ENCODE results near the gene REPS2. TPM values are rescaled to one million over a fixed set of nuclear protein-coding genes. Genes with fewer than 3 reads are reported as not detected.

Gene REPS2
- total and polyA plus RNA-seq, 2 experiments from 2014 or later = 1.2 to 4.4 TPM

DNA sequence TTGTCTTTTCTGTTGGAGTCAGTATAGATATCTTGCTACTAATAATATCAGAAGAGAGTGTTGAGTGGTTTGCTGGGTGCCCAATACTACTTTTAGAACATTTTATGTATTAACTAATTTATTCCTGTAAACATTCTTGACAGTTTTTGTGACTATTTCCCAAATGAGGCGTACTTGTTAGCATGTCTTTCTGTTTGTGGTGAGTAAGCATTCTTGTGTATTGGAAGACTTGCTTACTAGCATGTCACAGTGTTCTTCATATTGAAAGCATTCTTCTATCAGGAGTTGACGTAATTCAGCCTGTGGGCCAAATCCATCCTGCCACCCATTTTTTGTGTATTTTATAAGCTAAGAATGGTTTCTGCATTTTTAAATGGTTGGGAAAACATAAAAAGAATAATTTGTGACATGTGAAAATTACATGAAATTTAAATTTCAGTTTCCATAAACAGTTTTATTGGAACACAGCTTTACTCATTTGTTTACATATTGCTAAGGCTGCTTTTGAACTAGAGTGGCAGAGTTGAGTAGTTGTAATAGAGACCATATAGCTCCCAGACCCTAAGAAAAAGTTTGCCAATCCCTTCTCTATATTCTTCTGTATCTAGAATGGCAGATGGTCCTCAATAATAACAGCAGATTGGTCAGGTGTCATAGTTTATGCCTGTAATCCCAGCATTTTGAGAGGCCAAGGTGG, 20.4 kb downstream of the REPS2 start:
- H3K36me3 ChIP-seq (ENCODE audit: insufficient read depth) = no peaks in the 10 kb centered on the region
- Mint-ChIP-seq H3K27me3 (ENCODE audit: insufficient read depth, low read depth, poor library complexity) (no peaks in the 10 kb centered on the region), H3K9me3 (peaks cover 16% of the 10 kb centered on the region; the same call in 2 of the 3 replicates), H3K4me1 (no peaks in the 10 kb centered on the region), H3K27ac (no peak overlapping the region), H3K36me3 (ENCODE audit: low read depth) (peaks cover 4% of the 10 kb centered on the region; the same call in 1 of the 3 replicates), H3K4me3 (no peak overlapping the region)
- H3F3A ChIP-seq (replicated peaks; ENCODE audit: low read depth) = no peaks in the 10 kb centered on the region
- H3K4me1 ChIP-seq (ENCODE audit: insufficient read depth) = no peaks in the 10 kb centered on the region
- ATAC-seq (no peak), DNase-seq (ENCODE audit: low spot score) (no peak)
- no peak overlapping the region for H3K4me3 ChIP-seq
- H3K9me2 ChIP-seq (ENCODE audit: insufficient read depth) = no peaks in the 10 kb centered on the region
- no peak overlapping the region for H3K4me2 ChIP-seq
- H4K20me1 ChIP-seq (replicated peaks; ENCODE audit: insufficient read depth) = no peaks in the 10 kb centered on the region
- no peak overlapping the region for H2AFZ ChIP-seq
- H3K27ac ChIP-seq (ENCODE audit: low read depth) = no peak overlapping the region
- H3K27me3 ChIP-seq (ENCODE audit: insufficient read depth) = no peaks in the 10 kb centered on the region
- H3K79me2 ChIP-seq (replicated peaks; ENCODE audit: insufficient read depth) = no peaks in the 10 kb centered on the region
- TF ChIP-seq ZNF462 (CRISPR knock-in tag; IDR thresholded peaks at IDR 0.05) = no peak
- TF ChIP-seq STAT1 (IDR thresholded peaks at IDR 0.05; ENCODE audit: unreplicated experiment) = no peak
- no peak for TF ChIP-seq EZH2phosphoT487 (IDR thresholded peaks at IDR 0.05; ENCODE audit: unreplicated experiment)
- TF ChIP-seq JUNB (IDR thresholded peaks at IDR 0.05; ENCODE audit: unreplicated experiment) = no peak
- no peak for TF ChIP-seq EZH2 (IDR thresholded peaks at IDR 0.05; ENCODE audit: low read depth, unreplicated experiment)
- TF ChIP-seq CREB1 (CRISPR knock-in tag; IDR thresholded peaks at IDR 0.05; ENCODE audit: low read depth) = no peak
- TF ChIP-seq CTCF (conservative IDR thresholded peaks at IDR 0.05; ENCODE audit: low read depth in 2 of 2) = no peak
- TF ChIP-seq ZNF331 (CRISPR knock-in tag; IDR thresholded peaks at IDR 0.05; ENCODE audit: low read depth) = no peak
- no peak for TF ChIP-seq ZNF114 (CRISPR knock-in tag; IDR thresholded peaks at IDR 0.05)
- no peak for TF ChIP-seq NANOG (IDR thresholded peaks at IDR 0.05; ENCODE audit: borderline replicate concordance)
- no peak for TF ChIP-seq REST (IDR thresholded peaks at IDR 0.05; ENCODE audit: unreplicated experiment)
- TF ChIP-seq POLR2AphosphoS5 (IDR thresholded peaks at IDR 0.05; ENCODE audit: low read depth) = no peak
- no peak for TF ChIP-seq ETS1 (IDR thresholded peaks at IDR 0.05)

Data from GM23338 (cell line).